ENCODE data around the gene S100A13.
A peak's percentile ranks its signal among the peaks of the same experiment; 100 is the strongest.

Gene S100A13

GRCh38 chr1:153608742-153609584 lies 18.3 kb downstream of the S100A13 start:
- Histone ChIP-seq H3K9me3 (ENCODE audit: severe bottlenecking) (no peaks in the 10 kb centered on the region), H3K36me3 (ENCODE audit: low read depth) (peaks cover 53% of the 10 kb centered on the region), H3K4me3 (ENCODE audit: severe bottlenecking) (peak overlapping the region; percentile 30), H3K27me3 (ENCODE audit: insufficient read depth, poor library complexity, severe bottlenecking) (no peaks in the 10 kb centered on the region), H3K4me1 (ENCODE audit: insufficient read depth, poor library complexity, severe bottlenecking) (peaks cover 25% of the 10 kb centered on the region), H3K27ac (ENCODE audit: poor library complexity, severe bottlenecking) (peak overlapping the region; percentile 98)
- TF ChIP-seq CTCF (IDR thresholded peaks at IDR 0.05; ENCODE audit: poor library complexity, severe bottlenecking), result no peak
- peak; percentile 58 for ATAC-seq (ENCODE audit: low read depth)
- DNase-seq (ENCODE audit: low spot score), result peak; percentile 96

- ATAC-seq (ENCODE audit: low read depth) (no peak), DNase-seq (ENCODE audit: low spot score) (no peak)
- H3K36me3 ChIP-seq (ENCODE audit: low read depth), result peaks cover 57% of the 10 kb centered on the region
- no peaks in the 10 kb centered on the region for H3K27me3 ChIP-seq (ENCODE audit: insufficient read depth, poor library complexity, severe bottlenecking)
- peak overlapping the region; percentile 98 for H3K27ac ChIP-seq (ENCODE audit: poor library complexity, severe bottlenecking)
- no peaks in the 10 kb centered on the region for H3K9me3 ChIP-seq (ENCODE audit: severe bottlenecking)
- no peak for TF ChIP-seq CTCF (IDR thresholded peaks at IDR 0.05; ENCODE audit: poor library complexity, severe bottlenecking)
- H3K4me1 ChIP-seq (ENCODE audit: insufficient read depth, poor library complexity, severe bottlenecking), result peaks cover 21% of the 10 kb centered on the region
- H3K4me3 ChIP-seq (ENCODE audit: severe bottlenecking), result peak overlapping the region; percentile 30
Measured at GRCh38 chr1:153608089-153608682, 19.1 kb downstream of the S100A13 start.

GRCh38 chr1:153607381-153607780 lies 19.9 kb downstream of the S100A13 start:
- no peak for TF ChIP-seq CTCF (IDR thresholded peaks at IDR 0.05; ENCODE audit: poor library complexity, severe bottlenecking)
- Histone ChIP-seq H3K4me3 (ENCODE audit: severe bottlenecking) (no peak overlapping the region), H3K27me3 (ENCODE audit: insufficient read depth, poor library complexity, severe bottlenecking) (no peaks in the 10 kb centered on the region), H3K4me1 (ENCODE audit: insufficient read depth, poor library complexity, severe bottlenecking) (peaks cover 21% of the 10 kb centered on the region), H3K27ac (ENCODE audit: poor library complexity, severe bottlenecking) (peak overlapping the region; percentile 98), H3K9me3 (ENCODE audit: severe bottlenecking) (no peaks in the 10 kb centered on the region), H3K36me3 (ENCODE audit: low read depth) (peaks cover 63% of the 10 kb centered on the region)
- no peak for ATAC-seq (ENCODE audit: low read depth)
- no peak for DNase-seq (ENCODE audit: low spot score)

DNA sequence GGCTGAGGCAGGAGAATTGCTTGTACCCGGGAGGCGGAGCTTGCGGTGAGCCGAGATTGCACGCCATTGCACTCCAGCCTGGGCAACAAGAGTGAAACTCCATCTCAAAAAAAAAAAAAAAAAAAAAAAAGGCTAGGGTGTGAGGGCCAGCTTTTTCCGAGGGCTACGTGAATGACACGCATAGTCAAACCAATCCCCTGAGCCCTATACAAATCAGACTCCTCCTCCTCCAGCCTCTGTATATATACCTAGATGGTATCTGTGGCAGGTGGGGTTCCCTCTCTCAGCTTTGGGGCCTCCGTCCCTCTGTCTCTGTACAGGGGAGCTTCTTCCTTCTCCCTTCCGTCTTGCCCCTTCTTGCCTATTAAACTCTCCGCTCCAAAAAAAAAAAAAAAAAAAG lies 21.1 kb downstream of the S100A13 start:
- Histone ChIP-seq H3K27me3 (ENCODE audit: insufficient read depth, poor library complexity, severe bottlenecking) (no peaks in the 10 kb centered on the region), H3K27ac (ENCODE audit: poor library complexity, severe bottlenecking) (peak overlapping the region; percentile 98)
- ATAC-seq (ENCODE audit: low read depth), result no peak

More for the DNA sequence above, 21.1 kb downstream of the S100A13 start:
- H3K9me3 ChIP-seq (ENCODE audit: severe bottlenecking), result no peaks in the 10 kb centered on the region
- no peak for TF ChIP-seq CTCF (IDR thresholded peaks at IDR 0.05; ENCODE audit: poor library complexity, severe bottlenecking)
- peaks cover 21% of the 10 kb centered on the region for H3K4me1 ChIP-seq (ENCODE audit: insufficient read depth, poor library complexity, severe bottlenecking)
- H3K4me3 ChIP-seq (ENCODE audit: severe bottlenecking), result no peak overlapping the region
- H3K36me3 ChIP-seq (ENCODE audit: low read depth), result peaks cover 63% of the 10 kb centered on the region
- no peak for DNase-seq (ENCODE audit: low spot score)

Measured in RWPE2 (cell line).